H1 (cell line): ENCODE results near the gene MYL6B. TPM values are rescaled to one million over a fixed set of nuclear protein-coding genes. Genes with fewer than 3 reads are reported as not detected.

Experiments used
- BCL11A ChIP-seq, 2 experiments: IDR thresholded peaks; one replicate each; pipeline ENCODE4 v1.6.1; 2011; ENCODE audit warnings: low read depth in 2 of 2, low read length in 2 of 2, mild to moderate bottlenecking in 2 of 2
- CHD7 ChIP-seq: fragments of 300-600 bp; sonication (generic); IDR thresholded peaks from 2 replicates; pipeline ENCODE4 v1.7.1; 2012; ENCODE audit warnings: low read length, moderate library complexity, mild to moderate bottlenecking, inconsistent platforms; ENCODE audit not compliant: insufficient replicate concordance
- CTCF ChIP-seq, 3 experiments: IDR thresholded peaks; 1 replicate in 2 of 3; 2 replicates in 1 of 3; pipeline versions ENCODE4 v1.5.1 to v1.6.1; 2011; ENCODE audit warnings: low read length in 3 of 3, mild to moderate bottlenecking in 3 of 3, inconsistent platforms in 2 of 3, low read depth in 1 of 3, moderate library complexity in 1 of 3; ENCODE audit not compliant: insufficient read depth in 1 of 3; ENCODE audit errors: control extremely low read depth in 1 of 3
- EP300 ChIP-seq, 2 experiments: IDR thresholded peaks; 1 replicate in 1 of 2; 2 replicates in 1 of 2; pipeline ENCODE4 v1.6.1; 2011 to 2012; ENCODE audit warnings: low read depth in 2 of 2, low read length in 2 of 2, mild to moderate bottlenecking in 2 of 2, borderline replicate concordance in 1 of 2, inconsistent platforms in 1 of 2, moderate library complexity in 1 of 2
- HDAC6 ChIP-seq: IDR thresholded peaks from one replicate; pipeline ENCODE4 v1.7.1; 2012; ENCODE audit warnings: low read depth, mild to moderate bottlenecking, inconsistent platforms, low read length, moderate library complexity
- KDM1A ChIP-seq: fragments of 200-600, 300-600 bp; sonication (generic); IDR thresholded peaks from 2 replicates; pipeline ENCODE4 v1.7.1; 2016; ENCODE audit warnings: mild to moderate bottlenecking, low read length, borderline replicate concordance
- MAFK ChIP-seq: IDR thresholded peaks from 2 replicates; pipeline ENCODE4 v1.6.1; 2012; ENCODE audit warnings: low read depth, mild to moderate bottlenecking, improper control_type of control experiment, low read length
- POLR2AphosphoS5 ChIP-seq: IDR thresholded peaks from 2 replicates; pipeline ENCODE4 v1.6.1; 2011; ENCODE audit warnings: low read depth, low read length
- RXRA ChIP-seq: IDR thresholded peaks from 2 replicates; pipeline ENCODE4 v1.6.1; 2011; ENCODE audit warnings: low read depth, mild to moderate bottlenecking, low read length, moderate library complexity; ENCODE audit not compliant: insufficient read depth
- polyA plus RNA-seq, 7 experiments: library from polyadenylated mRNA; depleted of rRNA in 3 of 7; stranded (reverse) in 5 of 7; unstranded in 2 of 7; fragments of >200 nt in 5 of 7; fragments of 200-250 nt in 2 of 7; gene quantifications; 1 replicate in 5 of 7; 2 replicates in 1 of 7; 4 replicates in 1 of 7; pipeline versions ENCODE4 v1.2.1 to v1.2.3, GENCODE V29; 2011 to 2013; ENCODE audit warnings: missing spikeins in 2 of 7, mixed read lengths in 2 of 7
- total RNA-seq: library from RNA; stranded (reverse); fragmentation: NEBNext Ultra II Directional; extraction: Animal tissue kit (Norgen Biotek cat#: 25700); gene quantifications from 2 replicates; pipeline ENCODE4 v1.2.1, GENCODE V29; 2021

The MYL6B gene
- total and polyA plus RNA-seq, 2 of the 8 experiments (the other 6 are each of a cell fraction or from before 2014, with no cell fraction given), result 163 to 202 TPM

- TF ChIP-seq CHD7 (no peak), HDAC6 (no peak), KDM1A (no peak), CTCF (IDR thresholded peaks at IDR 0.05; ENCODE audit: control extremely low read depth in 1 of 3, insufficient read depth in 1 of 3, low read depth in 1 of 3, low read length in 3 of 3) (no peak), EP300 (IDR thresholded peaks at IDR 0.05; ENCODE audit: borderline replicate concordance in 1 of 2, low read depth in 2 of 2, low read length in 2 of 2) (no peak), MAFK (no peak), POLR2AphosphoS5 (no peak), BCL11A (IDR thresholded peaks at IDR 0.05; ENCODE audit: low read depth in 2 of 2, low read length in 2 of 2) (no peak), RXRA (no peak)
Observed at GRCh38 chr12:56102683-56103065, 49.7 kb upstream of the MYL6B start (continued).
